Astrocyte (in vitro differentiated cells and primary cell): ENCODE measurements around the gene C1orf159. TPM values are rescaled to one million over a fixed set of nuclear protein-coding genes. Genes with fewer than 3 reads are reported as not detected.
A peak's percentile ranks its signal among the peaks of the same experiment; 100 is the strongest.

Experiments used
- DNase-seq: peaks from one replicate; pipeline ENCODE4 v3.0.0-alpha.2; 2010; ENCODE audit warnings: low read depth
- FAIRE-seq: peaks from 2 replicates; lab custom pipeline; 2011; peaks lifted over from hg19 to GRCh38; lab: Jason Lieb, UNC
- H2AFZ ChIP-seq: 2 replicates; pipeline ENCODE4 v1.6.0; 2012; ENCODE audit warnings: low read depth, low read length, inconsistent platforms
- H3K27ac ChIP-seq: 2 replicates; pipeline ENCODE4 v1.5.1; 2011; ENCODE audit warnings: low read depth, low read length, inconsistent platforms
- H3K27me3 ChIP-seq: 2 replicates; pipeline ENCODE4 v1.6.0; 2011; ENCODE audit warnings: low read length, inconsistent platforms; ENCODE audit not compliant: insufficient read depth
- H3K36me3 ChIP-seq: 2 replicates; pipeline ENCODE4 v1.5.1; 2011; ENCODE audit warnings: low read length, inconsistent platforms; ENCODE audit not compliant: insufficient read depth
- H3K4me1 ChIP-seq: 2 replicates; pipeline ENCODE4 v1.5.1; 2011; ENCODE audit warnings: low read length, inconsistent platforms; ENCODE audit not compliant: insufficient read depth
- H3K4me2 ChIP-seq: 2 replicates; pipeline ENCODE4 v1.6.0; 2012; ENCODE audit warnings: low read length, inconsistent platforms
- H3K4me3 ChIP-seq: 2 replicates; pipeline ENCODE4 v1.5.1; 2011; ENCODE audit warnings: low read depth, mild to moderate bottlenecking, low read length, inconsistent platforms; ENCODE audit not compliant: insufficient read depth
- H3K79me2 ChIP-seq: 2 replicates; pipeline ENCODE4 v1.6.0; 2012; ENCODE audit warnings: mild to moderate bottlenecking, low read length, inconsistent platforms; ENCODE audit not compliant: insufficient read depth
- H3K9ac ChIP-seq: 2 replicates; pipeline ENCODE4 v1.6.0; 2012; ENCODE audit warnings: mild to moderate bottlenecking, low read length, inconsistent platforms
- H3K9me3 ChIP-seq: 2 replicates; pipeline ENCODE4 v1.5.1; 2012; ENCODE audit warnings: low read depth, mild to moderate bottlenecking, low read length, inconsistent platforms; ENCODE audit not compliant: insufficient read depth
- H4K20me1 ChIP-seq: 2 replicates; pipeline ENCODE4 v1.6.0; 2012; ENCODE audit warnings: low read length, inconsistent platforms; ENCODE audit not compliant: insufficient read depth
- H3K27ac Mint-ChIP-seq: one replicate; pipeline ENCODE4 v1.8.0; 2021; ENCODE audit warnings: mild to moderate bottlenecking, mixed read lengths; ENCODE audit not compliant: unreplicated experiment
- H3K27me3 Mint-ChIP-seq: one replicate; pipeline ENCODE4 v1.8.0; 2021; ENCODE audit warnings: low read depth, mixed read lengths; ENCODE audit not compliant: unreplicated experiment
- H3K36me3 Mint-ChIP-seq: one replicate; pipeline ENCODE4 v1.8.0; 2021; ENCODE audit warnings: low read depth, mixed read lengths; ENCODE audit not compliant: unreplicated experiment
- H3K4me1 Mint-ChIP-seq: one replicate; pipeline ENCODE4 v1.8.0; 2021; ENCODE audit warnings: low read depth, mixed read lengths; ENCODE audit not compliant: unreplicated experiment
- H3K4me3 Mint-ChIP-seq: one replicate; pipeline ENCODE4 v1.8.0; 2021; ENCODE audit warnings: mild to moderate bottlenecking, moderate library complexity, mixed read lengths; ENCODE audit not compliant: unreplicated experiment
- H3K9me3 Mint-ChIP-seq: one replicate; pipeline ENCODE4 v1.8.0; 2021; ENCODE audit warnings: mild to moderate bottlenecking, mixed read lengths; ENCODE audit not compliant: unreplicated experiment
- EZH2 ChIP-seq: IDR thresholded peaks from 2 replicates; pipeline ENCODE4 v1.6.1; 2012; ENCODE audit warnings: mild to moderate bottlenecking, low read length, inconsistent platforms; ENCODE audit not compliant: insufficient read depth
- total RNA-seq: library from RNA; stranded (reverse); gene quantifications from 2 replicates; pipeline ENCODE4 v1.2.1, GENCODE V29; 2021
- TF ChIP-seq, protein P1 (sequence below): IDR thresholded peaks from 2 replicates; pipeline ENCODE4 v1.5.1; 2011; ENCODE audit warnings: low read depth, mild to moderate bottlenecking, inconsistent platforms, low read length, moderate library complexity; ENCODE audit not compliant: insufficient read depth

C1orf159 gene
- total RNA-seq, 1 donor from 2014 or later = 13.9 TPM

DNA sequence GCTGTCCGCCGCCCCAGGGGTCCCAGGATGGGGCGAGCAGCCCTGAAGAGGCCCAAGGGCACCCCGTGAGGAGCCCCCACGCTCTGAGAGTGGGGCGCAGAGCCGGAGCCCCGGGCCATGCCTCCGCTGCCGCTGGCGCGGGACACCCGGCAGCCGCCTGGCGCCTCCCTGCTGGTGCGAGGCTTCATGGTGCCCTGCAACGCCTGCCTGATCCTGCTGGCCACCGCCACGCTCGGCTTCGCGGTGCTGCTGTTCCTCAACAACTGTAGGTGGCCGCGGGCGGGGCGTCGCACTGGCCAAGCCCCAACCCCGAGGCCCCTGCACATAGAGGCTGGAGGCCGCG, 81.5 kb downstream of the C1orf159 start:
- no peak overlapping the region for H3K27ac ChIP-seq
- no peaks in the 10 kb centered on the region for H3K9me3 Mint-ChIP-seq
- TF ChIP-seq, protein P1, sequence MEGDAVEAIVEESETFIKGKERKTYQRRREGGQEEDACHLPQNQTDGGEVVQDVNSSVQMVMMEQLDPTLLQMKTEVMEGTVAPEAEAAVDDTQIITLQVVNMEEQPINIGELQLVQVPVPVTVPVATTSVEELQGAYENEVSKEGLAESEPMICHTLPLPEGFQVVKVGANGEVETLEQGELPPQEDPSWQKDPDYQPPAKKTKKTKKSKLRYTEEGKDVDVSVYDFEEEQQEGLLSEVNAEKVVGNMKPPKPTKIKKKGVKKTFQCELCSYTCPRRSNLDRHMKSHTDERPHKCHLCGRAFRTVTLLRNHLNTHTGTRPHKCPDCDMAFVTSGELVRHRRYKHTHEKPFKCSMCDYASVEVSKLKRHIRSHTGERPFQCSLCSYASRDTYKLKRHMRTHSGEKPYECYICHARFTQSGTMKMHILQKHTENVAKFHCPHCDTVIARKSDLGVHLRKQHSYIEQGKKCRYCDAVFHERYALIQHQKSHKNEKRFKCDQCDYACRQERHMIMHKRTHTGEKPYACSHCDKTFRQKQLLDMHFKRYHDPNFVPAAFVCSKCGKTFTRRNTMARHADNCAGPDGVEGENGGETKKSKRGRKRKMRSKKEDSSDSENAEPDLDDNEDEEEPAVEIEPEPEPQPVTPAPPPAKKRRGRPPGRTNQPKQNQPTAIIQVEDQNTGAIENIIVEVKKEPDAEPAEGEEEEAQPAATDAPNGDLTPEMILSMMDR = no peak
- TF ChIP-seq EZH2 = peak; percentile 55
- no peaks in the 10 kb centered on the region for H3K36me3 ChIP-seq
- peaks cover 17% of the 10 kb centered on the region for H3K4me1 Mint-ChIP-seq
- H3K27me3 ChIP-seq = no peaks in the 10 kb centered on the region
- H3K27me3 Mint-ChIP-seq = no peaks in the 10 kb centered on the region
- peaks cover 92% of the 10 kb centered on the region for H4K20me1 ChIP-seq
- peaks cover 5% of the 10 kb centered on the region for H3K4me1 ChIP-seq
- no peak overlapping the region for H3K4me3 ChIP-seq
- H3K4me3 Mint-ChIP-seq = peak overlapping the region; percentile 54
- no peak overlapping the region for H2AFZ ChIP-seq
- no peak overlapping the region for H3K9ac ChIP-seq
- FAIRE-seq (no peak), DNase-seq (no peak)
- H3K9me3 ChIP-seq = no peaks in the 10 kb centered on the region
- no peak overlapping the region for H3K4me2 ChIP-seq
- H3K36me3 Mint-ChIP-seq = peaks cover 11% of the 10 kb centered on the region
- H3K79me2 ChIP-seq = peaks cover 6% of the 10 kb centered on the region
- no peak overlapping the region for H3K27ac Mint-ChIP-seq

DNA sequence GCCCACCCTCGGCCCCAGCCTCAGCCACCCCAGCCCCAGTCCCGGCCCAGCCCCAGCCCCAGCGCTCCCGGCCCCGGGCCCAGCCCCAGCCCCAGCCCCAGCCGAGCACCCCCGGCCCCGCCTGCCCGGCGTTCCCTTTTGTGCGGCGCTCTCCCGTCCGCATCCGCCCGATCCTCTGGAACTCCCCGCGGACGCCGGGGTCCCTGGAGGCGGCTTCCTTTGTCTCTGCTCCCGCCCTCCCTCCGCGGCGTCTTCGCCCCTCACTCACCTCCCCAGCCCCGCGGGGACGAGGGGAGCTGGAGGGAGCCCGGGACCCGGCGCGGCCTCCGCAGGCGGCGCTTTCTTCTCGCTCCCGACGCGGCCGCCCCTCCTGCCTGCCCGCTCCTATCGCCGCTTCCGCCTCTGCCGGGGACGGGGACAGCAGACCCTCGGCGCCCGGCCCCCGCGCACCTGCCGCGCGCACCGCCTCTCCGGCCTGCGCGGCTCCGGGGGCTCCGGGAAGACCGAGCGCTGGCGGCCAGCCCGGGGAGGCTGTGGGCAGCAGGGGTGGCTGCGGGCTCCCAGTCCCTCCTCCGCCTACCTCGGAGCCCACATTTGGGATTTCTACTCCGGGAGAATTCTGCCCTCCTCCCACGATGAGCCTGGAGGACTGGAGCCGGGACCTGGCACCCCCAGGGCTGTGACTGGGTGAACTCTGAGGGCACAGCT, 82.0 kb downstream of the C1orf159 start:
- H3K27me3 Mint-ChIP-seq = no peaks in the 10 kb centered on the region
- no peak for DNase-seq
- no peak for FAIRE-seq
- H3K79me2 ChIP-seq = peaks cover 6% of the 10 kb centered on the region
- H3K9me3 Mint-ChIP-seq = no peaks in the 10 kb centered on the region
- H3K4me2 ChIP-seq = peak overlapping the region; percentile 19
- no peak overlapping the region for H3K4me3 Mint-ChIP-seq
- H4K20me1 ChIP-seq = peaks cover 92% of the 10 kb centered on the region
- no peak overlapping the region for H3K27ac Mint-ChIP-seq
- H3K27me3 ChIP-seq = no peaks in the 10 kb centered on the region
- peak; percentile 49 for TF ChIP-seq EZH2
- TF ChIP-seq, protein P1 = no peak
- no peaks in the 10 kb centered on the region for H3K36me3 ChIP-seq
- H3K9ac ChIP-seq = no peak overlapping the region
- H3K36me3 Mint-ChIP-seq = peaks cover 11% of the 10 kb centered on the region
- no peak overlapping the region for H2AFZ ChIP-seq
- H3K4me3 ChIP-seq = no peak overlapping the region
- no peaks in the 10 kb centered on the region for H3K9me3 ChIP-seq
- no peak overlapping the region for H3K27ac ChIP-seq
- peaks cover 5% of the 10 kb centered on the region for H3K4me1 ChIP-seq
- H3K4me1 Mint-ChIP-seq = peaks cover 17% of the 10 kb centered on the region

DNA sequence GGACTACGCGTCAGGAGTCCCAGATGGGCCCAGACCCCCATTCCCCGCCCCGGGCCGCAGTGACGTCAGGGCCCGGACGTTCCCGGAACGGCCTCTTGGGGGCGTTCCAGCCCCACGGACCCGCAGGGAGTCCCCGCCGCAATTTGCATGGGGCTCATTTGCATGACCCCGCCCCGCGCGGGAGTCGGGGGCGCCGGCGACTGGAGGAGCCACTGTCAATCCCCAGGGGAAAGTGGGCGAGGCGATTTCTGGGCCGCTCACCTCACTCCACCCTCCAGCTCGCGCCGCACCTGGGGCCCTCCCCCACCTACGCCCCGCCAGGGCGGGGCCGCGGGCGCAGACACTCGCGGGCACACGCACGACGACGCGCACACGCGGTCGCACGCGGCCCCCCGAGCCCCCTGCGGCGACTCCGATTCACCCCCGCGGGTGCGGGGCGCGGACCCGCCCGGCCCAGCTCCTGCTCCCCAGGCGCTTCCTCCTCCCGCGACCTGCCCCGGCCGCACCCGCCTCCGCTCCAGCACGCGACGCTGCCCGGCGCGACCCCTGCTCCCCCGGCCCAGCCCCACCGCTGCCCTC, 82.8 kb downstream of the C1orf159 start:
- no peak overlapping the region for H2AFZ ChIP-seq
- peaks cover 84% of the 10 kb centered on the region for H4K20me1 ChIP-seq
- peaks cover 8% of the 10 kb centered on the region for H3K36me3 Mint-ChIP-seq
- H3K4me1 Mint-ChIP-seq = peaks cover 15% of the 10 kb centered on the region
- no peaks in the 10 kb centered on the region for H3K36me3 ChIP-seq
- H3K27me3 Mint-ChIP-seq = no peaks in the 10 kb centered on the region
- H3K27me3 ChIP-seq = no peaks in the 10 kb centered on the region
- H3K27ac ChIP-seq = no peak overlapping the region
- FAIRE-seq = no peak
- H3K27ac Mint-ChIP-seq = no peak overlapping the region
- peaks cover 5% of the 10 kb centered on the region for H3K4me1 ChIP-seq
- TF ChIP-seq, protein P1 = peak; percentile 42
- peak; percentile 53 for TF ChIP-seq EZH2
- peak overlapping the region; percentile 48 for H3K9ac ChIP-seq
- no peaks in the 10 kb centered on the region for H3K9me3 ChIP-seq
- peak overlapping the region; percentile 82 for H3K4me2 ChIP-seq
- no peaks in the 10 kb centered on the region for H3K9me3 Mint-ChIP-seq
- peak overlapping the region; percentile 39 for H3K4me3 ChIP-seq
- peak; percentile 42 for DNase-seq
- no peak overlapping the region for H3K4me3 Mint-ChIP-seq
- H3K79me2 ChIP-seq = peaks cover 3% of the 10 kb centered on the region
